NB4 (cell line): ENCODE data around the gene ZNF132.

Experiments
- DNase-seq: peaks from one replicate; pipeline ENCODE4 v3.0.0; 2010; ENCODE audit warnings: low read depth
- H3K4me3 ChIP-seq: one replicate; pipeline ENCODE4 v1.5.1; 2011; ENCODE audit warnings: mild to moderate bottlenecking, low read depth, low read length, moderate library complexity
- MYC ChIP-seq: IDR thresholded peaks from 2 replicates; pipeline ENCODE4 v1.6.1; 2011; ENCODE audit warnings: low read depth, low read length
- POLR2A ChIP-seq: IDR thresholded peaks from 2 replicates; pipeline ENCODE4 v1.6.1; 2011; ENCODE audit warnings: mild to moderate bottlenecking; ENCODE audit not compliant: insufficient read length; ENCODE audit errors: extremely low read depth
- TF ChIP-seq, protein P1 (sequence below): IDR thresholded peaks from one replicate; pipeline ENCODE4 v1.5.1; 2012; ENCODE audit warnings: low read depth, low read length
- TF ChIP-seq, protein P2 (sequence below): IDR thresholded peaks from 2 replicates; pipeline ENCODE4 v1.6.1; 2011; ENCODE audit warnings: low read depth, low read length

Gene ZNF132

DNA sequence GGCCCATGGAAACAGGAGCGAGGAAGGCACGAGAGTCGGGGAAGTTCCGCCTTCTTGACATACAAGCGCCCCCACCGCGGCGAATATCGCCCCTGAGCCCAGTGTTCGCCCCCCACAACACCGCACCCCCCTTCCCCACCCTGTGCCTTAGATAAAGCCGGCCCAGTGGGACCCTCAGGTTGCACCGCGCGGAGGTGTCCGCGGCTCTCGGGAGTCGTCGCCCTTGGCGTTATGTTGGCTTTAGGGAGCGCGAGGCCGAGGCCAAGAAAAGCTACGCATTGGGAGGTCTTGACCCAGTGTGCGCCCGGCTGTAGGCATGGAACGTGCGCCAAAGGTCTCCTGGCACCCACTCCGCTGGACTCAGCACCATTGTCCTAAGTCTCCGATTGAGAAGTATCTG is 603 bp upstream of the ZNF132 start:
- H3K4me3 ChIP-seq = no peak overlapping the region
- TF ChIP-seq, protein P1, sequence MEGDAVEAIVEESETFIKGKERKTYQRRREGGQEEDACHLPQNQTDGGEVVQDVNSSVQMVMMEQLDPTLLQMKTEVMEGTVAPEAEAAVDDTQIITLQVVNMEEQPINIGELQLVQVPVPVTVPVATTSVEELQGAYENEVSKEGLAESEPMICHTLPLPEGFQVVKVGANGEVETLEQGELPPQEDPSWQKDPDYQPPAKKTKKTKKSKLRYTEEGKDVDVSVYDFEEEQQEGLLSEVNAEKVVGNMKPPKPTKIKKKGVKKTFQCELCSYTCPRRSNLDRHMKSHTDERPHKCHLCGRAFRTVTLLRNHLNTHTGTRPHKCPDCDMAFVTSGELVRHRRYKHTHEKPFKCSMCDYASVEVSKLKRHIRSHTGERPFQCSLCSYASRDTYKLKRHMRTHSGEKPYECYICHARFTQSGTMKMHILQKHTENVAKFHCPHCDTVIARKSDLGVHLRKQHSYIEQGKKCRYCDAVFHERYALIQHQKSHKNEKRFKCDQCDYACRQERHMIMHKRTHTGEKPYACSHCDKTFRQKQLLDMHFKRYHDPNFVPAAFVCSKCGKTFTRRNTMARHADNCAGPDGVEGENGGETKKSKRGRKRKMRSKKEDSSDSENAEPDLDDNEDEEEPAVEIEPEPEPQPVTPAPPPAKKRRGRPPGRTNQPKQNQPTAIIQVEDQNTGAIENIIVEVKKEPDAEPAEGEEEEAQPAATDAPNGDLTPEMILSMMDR = no peak
- TF ChIP-seq MYC = no peak
- no peak for TF ChIP-seq POLR2A
- TF ChIP-seq, protein P2, sequence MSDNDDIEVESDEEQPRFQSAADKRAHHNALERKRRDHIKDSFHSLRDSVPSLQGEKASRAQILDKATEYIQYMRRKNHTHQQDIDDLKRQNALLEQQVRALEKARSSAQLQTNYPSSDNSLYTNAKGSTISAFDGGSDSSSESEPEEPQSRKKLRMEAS = no peak
- DNase-seq = no peak

DNA sequence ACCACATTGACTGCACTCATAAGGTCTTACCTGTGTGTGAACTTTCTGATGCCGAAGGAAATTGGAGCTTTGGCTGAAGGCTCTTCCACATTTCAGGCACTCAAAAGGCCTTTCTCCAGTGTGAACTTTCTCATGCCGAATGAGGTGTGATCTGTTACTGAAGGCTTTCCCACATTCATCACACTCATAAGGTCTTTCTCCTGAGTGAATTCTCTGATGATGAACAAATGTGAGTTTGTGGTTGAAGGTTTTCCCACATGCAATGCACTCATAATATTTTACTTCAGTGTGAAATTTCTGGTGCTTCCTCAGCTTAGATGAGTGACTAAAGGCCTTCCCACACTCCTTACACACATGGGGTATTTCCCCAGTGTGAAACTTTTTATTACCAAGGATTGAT is 5.7 kb downstream of the ZNF132 start:
- TF ChIP-seq POLR2A (no peak), MYC (no peak)
- TF ChIP-seq, protein P2 = no peak
- TF ChIP-seq, protein P1 = no peak
- DNase-seq = no peak
- no peak overlapping the region for H3K4me3 ChIP-seq

DNA sequence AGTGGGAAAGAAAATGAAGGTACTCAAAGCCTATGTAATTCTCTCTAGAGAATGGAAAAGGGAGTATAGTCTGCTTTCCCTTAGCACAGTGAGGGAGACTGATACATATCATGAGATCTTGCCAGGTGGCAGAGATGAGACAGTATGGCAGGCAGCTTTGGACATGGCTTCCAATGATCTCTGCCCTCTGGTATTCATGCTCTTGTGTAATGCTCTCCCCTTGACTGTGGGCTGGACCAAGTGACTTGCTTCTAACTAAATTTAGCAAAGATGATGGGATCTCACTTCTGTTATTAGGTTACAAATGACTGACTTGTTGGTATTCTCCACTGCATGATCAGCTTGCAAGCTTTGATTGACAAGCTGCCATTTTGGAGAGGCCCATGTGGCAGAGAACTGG is 10.2 kb downstream of the ZNF132 start:
- no peak for DNase-seq
- TF ChIP-seq POLR2A = no peak
- no peak for TF ChIP-seq MYC
- TF ChIP-seq, protein P1 = no peak
- TF ChIP-seq, protein P2 = no peak
- H3K4me3 ChIP-seq = no peak overlapping the region

DNA sequence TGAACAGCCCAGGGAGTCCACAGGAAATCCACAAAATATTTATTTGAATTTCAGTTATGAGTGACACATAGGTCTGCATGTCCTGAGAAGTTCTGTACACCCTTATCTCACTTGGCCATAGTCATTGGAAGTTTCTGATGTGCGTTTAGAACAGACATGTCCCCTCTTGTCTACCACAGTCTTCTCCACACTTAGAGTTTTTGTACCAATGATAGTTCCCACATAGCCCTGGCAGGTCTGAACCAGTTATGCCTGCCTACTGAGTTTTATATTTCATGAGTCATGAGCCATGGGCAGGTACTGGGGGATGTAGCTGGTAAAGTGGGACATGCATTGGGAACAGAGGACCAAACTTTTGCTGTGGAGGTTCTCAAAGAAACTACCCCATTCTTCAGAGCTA is 11.3 kb downstream of the ZNF132 start:
- TF ChIP-seq MYC = no peak
- TF ChIP-seq POLR2A = no peak
- TF ChIP-seq, protein P1 = no peak
- TF ChIP-seq, protein P2 = no peak
- H3K4me3 ChIP-seq = no peak overlapping the region
- DNase-seq = no peak

DNA sequence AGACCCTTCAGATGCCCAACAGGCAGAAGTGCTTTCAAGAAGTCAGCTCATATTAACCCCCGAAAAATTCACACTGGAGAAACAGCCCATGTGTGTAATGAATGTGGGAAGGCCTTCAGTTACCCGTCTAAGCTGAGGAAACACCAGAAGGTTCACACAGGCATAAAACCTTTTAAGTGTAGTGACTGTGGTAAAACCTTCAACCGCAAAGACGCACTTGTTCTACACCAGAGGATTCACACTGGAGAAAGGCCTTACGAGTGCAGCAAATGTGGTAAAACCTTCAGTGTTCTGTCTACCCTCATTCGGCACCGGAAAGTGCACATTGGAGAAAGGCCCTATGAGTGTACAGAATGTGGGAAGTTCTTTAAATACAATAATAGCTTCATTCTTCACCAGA is 22.9 kb downstream of the ZNF132 start:
- TF ChIP-seq POLR2A (no peak), MYC (no peak)
- TF ChIP-seq, protein P1 = no peak
- TF ChIP-seq, protein P2 = no peak
- H3K4me3 ChIP-seq = no peak overlapping the region
- DNase-seq = no peak

DNA sequence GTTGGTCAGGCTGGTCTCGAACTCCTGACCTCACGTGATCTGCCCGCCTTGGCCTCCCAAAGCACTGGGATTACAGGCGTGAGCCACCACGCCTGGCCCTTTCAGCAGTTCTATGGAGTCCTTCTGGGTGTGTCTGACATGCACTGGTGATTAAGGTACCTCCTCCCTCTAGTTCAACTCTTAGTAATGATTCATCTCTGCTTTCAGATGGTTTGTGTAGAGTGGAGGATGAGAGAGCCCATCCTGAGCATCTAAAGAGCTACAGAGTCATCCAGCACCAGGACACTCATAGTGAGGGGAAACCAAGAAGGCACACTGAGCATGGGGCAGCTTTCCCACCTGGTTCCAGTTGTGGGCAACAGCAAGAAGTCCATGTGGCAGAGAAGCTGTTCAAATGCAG is 23.3 kb downstream of the ZNF132 start:
- no peak overlapping the region for H3K4me3 ChIP-seq
- TF ChIP-seq, protein P1 = no peak
- no peak for TF ChIP-seq POLR2A
- TF ChIP-seq MYC = no peak
- TF ChIP-seq, protein P2 = no peak
- no peak for DNase-seq
